HG03280 (cell line): ENCODE results near the gene FAM90A1.
"Not testable (repeated sequence)": the region's sequence is repeated elsewhere in the genome, so short reads cannot be mapped to it uniquely, and the experiment has no call there.

ENCODE experiments used
- ATAC-seq: cut with Tn5 transposase; IDR thresholded peaks from one replicate; pipeline ENCODE4 v1.9.1; 2021; ENCODE audit warnings: mild to moderate bottlenecking, moderate library complexity; ENCODE audit not compliant: unreplicated experiment

The FAM90A1 gene, protein sequence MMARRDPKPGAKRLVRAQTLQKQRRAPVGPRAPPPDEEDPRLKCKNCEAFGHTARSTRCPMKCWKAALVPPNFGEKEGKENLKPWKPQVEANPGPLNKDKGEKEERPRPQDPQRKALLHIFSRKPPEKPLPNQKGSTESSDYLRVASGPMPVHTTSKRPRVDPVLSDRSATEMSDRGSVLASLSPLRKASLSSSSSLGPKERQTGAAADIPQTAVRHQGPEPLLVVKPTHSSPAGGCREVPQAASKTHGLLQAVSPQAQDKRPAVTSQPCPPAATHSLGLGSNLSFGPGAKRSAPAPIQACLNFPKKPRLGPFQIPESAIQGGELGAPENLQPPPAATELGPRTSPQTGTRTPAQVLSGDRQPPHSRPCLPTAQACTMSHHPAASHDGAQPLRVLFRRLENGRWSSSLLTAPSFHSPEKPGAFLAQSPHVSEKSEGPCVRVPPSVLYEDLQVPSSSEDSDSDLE

DNA sequence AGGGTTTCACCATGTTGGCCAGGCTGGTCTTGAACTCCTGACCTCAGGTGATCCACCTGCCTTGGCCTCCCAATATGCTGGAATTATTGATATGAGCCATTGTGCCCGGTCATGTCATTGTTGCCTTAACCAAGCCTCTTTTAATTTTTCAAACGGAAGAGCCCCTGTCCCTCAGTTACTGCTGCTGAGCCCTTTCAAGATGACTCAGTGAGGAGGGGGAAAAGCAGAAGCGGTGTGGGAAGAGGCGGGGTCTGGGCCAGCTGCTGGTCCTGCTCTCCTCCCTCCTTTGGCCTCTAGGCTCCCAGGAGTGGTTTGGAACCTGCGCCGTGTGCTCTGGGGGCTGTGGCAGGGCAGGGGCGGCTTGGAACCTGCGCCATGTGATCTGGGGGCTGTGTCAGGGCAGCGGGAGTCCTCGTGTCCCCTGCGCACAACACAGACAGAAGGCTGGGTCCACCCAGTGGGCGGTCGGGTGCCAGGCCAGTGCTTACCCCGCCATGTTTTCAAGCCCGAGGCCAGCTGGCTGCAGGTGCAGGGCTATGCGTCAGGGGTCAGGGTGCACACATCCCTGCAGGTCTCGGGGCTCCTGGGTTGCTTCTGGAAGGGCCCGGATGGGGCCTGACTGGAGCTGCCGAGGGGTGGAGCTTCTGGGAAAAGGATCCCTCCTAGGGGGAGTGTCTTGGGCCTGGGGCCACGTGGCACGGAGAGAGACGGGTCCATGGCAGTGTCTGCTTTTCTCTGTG, at the start of gene FAM90A1:
TSS of gene FAM90A1 (minus strand) at position 627 of the 740 bp plus-strand sequence. CDS start 2,786 bp downstream, outside the sequence.
- not testable (repeated sequence) for ATAC-seq

DNA sequence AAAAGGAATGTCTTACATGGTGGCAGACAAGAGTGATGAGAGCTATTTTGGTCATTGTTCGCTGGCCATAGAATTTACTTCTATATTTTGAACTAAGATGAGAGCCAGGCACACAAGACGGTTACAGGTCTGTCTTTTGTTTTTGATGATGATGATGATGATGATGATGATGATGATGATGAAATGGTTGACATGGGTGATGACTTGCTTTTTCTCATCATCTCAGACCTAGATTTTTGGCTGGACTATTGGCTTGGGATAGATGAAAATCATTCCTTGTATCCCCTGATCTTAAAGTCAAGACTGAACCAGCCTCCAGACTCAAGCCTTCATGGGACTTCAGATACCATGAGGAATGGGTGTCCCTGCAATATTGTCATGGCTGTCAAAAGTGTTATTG, 49.0 kb upstream of the FAM90A1 start:
- not testable (repeated sequence) for ATAC-seq

DNA sequence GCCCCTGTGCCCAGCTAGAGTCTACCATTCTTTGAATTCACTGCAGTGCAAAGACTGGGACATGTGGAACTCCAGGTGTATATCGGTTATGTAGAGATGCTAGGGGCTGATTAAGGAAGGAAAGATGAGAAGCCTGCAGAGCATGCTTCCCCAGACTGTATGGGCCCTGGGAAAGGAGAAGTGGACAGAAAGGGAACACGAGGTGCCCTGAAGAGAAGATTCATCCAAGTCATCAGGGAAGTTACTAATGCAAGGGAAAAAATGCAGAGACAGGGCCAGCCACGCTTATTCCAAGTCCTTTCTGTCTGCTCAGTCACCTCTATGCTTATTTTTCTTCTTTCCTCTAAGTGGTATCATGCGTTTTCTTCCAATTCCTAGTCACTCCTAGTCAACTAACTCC, 39.3 kb upstream of the FAM90A1 start:
- ATAC-seq, result not testable (repeated sequence)

DNA sequence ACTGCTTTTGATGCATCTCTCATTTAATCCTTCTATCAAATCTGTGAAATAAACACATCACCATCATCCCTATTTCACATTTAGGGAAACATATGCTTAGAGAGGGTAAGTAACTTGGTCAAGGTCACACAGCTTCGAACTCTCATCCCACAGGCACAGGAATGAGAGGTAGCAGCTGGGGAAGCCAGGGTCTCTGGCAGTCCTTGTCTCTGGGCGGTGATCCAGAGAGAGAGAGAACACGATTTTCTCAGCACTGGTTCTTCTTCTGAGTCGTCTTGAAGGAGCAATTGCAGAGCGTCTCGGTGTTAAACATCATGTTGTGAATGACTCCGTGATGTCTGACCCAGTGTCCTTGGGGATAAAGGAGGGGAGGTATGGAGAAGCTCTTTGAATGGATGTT, 36.8 kb upstream of the FAM90A1 start:
- not testable (repeated sequence) for ATAC-seq

DNA sequence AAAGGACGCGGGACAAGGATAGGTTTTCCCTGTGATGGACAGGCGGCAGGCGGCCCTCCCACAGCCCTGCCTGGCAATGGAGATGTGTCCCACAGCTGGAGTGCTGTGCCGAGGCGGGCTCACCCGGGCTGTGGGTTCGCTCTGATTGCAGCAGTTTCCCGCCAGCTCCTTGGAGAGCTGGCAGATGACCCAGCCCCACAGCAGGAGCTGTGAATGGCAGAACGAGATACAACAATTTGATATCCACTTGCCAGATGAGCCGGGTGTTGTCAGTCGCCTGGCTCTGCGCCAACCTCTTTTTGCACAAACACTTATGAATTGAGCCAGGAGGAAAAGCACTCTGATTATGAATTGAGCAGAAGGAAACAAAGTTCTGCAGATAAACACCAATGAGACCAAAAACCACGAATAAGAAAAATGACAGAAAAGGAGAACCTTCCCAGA, 33.7 kb upstream of the FAM90A1 start:
- ATAC-seq, result not testable (repeated sequence)

DNA sequence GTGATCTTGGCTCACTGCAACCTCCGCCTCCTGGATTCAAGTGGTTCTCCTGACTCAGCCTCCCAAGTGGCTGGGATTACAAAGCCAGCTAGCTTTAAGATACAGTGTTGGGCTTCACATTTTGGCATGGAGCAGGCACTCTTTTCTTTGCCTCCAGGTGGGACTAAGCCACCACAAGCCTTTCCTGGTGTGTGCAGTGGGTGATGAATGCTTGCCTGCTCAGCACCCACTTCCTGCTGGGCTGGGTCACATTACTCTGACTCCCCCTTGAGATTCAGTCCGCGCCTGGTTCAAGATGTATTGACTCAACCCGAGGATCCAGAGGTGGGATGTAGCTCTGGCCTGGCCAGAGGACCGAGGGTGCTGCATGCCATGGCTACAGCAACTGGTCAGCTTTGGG, 28.9 kb upstream of the FAM90A1 start:
- not testable (repeated sequence) for ATAC-seq

DNA sequence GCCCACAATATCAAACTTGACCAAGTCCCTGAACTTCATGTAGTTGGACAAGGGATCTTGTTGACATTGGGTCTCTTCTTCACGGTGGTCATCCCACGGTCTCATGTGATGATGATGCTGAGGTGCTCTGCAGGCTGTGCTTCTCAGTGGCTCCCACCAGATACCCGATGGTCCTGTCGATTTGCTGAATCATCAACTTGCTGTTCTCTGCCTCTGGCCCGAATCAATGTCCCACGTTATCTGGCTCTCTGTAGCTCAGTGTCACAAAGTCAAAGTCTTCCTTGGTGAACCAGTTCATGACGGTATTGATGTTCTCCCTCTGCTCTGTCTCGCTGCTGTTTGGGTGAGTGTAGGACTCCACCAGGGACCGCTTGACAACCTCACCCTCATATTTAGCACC, 27.3 kb upstream of the FAM90A1 start:
- not testable (repeated sequence) for ATAC-seq

DNA sequence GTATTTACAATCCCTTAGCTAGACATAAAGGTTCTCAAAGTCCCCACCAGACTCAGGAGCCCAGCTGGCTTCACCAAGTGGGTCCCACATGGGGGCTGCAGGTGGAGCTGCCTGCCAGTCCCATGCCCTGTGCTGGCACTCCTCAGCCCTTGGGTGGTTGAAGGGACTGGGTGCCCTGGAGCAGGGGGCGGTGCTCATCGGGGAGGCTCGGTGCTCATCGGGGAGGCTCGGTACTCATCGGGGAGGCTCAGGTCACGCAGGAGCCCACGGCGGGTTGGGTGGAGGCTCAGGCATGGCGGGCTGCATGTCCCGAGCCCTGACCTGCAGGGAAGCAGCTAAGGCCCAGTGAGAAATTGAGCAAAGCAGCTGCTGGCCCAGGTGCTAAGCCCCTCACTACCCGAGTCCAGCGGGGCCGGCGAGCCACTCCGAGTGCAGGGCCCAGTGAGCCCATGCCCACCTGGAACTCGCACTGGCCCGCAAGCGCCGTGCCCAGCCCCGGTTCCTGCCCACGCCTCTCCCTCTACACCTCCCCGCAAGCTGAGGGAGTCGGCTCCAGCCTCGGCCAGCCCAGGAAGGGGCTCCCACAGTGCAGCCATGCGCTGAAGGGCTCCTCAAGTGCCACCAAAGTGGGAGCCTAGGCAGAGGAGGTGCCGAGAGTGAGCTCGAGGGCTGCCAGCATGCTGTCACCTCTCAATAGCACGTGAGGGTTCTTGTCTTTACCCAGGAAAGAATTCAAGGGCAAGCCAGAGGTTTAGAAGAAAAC, 24.8 kb upstream of the FAM90A1 start:
- ATAC-seq, result not testable (repeated sequence)

DNA sequence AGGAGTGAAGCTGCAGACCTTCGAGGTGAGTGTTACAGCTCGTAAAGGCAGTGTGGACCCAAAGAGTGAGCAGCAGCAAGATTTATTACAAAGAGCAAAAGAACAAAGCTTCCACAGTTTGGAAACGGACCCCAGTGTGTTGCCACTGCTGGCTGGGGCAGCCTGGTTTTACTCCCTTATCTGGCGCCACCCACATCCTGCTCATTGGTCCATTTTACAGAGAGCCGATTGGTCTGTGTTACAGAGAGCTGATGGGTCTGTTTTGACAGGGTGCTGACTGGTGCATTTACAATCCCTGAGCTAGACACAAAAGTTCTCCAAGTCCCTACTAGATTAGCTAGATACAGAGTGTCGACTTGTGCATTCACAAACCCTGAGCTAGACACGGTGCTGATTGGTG, 24.2 kb upstream of the FAM90A1 start:
- ATAC-seq, result not testable (repeated sequence)

DNA sequence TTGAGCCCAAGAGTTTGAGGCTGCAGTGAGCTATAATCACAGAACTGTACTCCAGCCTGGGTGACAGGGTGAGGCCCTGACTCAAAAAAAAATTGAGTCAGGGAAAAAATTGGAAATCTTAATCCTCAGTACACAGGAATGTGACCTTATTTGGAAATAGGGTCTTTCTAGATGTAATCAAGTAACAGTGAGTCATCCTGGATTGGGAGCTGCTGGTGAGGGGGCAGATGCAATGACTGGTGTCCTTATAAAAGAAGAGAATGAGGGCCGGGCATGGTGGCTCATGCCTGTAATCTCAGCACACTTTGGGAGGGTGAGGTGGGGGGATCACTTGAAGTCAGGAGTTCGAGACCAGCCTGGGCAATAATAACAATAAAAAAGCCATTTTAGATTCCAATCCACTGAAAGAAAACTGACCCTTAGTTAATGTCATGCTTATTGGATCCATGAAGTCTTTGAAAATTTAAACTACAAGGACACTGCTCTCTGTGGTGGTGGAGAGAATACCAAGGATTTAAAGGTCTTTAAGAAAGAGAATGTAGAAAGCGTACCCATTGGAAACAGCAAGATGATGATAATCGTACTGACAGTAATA, 19.6 kb upstream of the FAM90A1 start:
- not testable (repeated sequence) for ATAC-seq

DNA sequence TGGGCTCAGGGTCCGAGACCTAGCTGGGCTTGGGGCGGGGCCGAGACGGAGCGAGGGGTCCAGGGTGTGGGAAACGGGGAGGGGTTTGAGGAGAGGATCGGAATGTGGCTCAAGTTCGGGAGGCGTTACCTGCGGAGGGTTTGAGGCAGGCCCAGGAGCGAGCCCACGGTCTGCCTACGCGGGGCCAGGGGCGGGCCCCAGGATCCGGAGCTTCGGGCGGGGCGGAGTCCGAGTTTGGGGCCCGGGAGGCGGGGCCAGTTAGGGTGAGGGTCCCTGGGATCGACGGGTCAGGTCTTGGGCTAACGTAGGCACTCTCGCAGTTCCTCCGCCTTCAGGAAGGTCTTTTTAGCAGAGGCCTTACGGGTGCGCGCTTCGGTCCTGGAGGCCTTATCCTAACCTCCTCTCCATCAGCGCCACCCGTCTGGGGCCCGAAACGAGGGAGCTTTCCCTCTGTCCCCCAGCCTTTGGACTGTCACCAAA, 16.3 kb upstream of the FAM90A1 start:
- ATAC-seq, result not testable (repeated sequence)

DNA sequence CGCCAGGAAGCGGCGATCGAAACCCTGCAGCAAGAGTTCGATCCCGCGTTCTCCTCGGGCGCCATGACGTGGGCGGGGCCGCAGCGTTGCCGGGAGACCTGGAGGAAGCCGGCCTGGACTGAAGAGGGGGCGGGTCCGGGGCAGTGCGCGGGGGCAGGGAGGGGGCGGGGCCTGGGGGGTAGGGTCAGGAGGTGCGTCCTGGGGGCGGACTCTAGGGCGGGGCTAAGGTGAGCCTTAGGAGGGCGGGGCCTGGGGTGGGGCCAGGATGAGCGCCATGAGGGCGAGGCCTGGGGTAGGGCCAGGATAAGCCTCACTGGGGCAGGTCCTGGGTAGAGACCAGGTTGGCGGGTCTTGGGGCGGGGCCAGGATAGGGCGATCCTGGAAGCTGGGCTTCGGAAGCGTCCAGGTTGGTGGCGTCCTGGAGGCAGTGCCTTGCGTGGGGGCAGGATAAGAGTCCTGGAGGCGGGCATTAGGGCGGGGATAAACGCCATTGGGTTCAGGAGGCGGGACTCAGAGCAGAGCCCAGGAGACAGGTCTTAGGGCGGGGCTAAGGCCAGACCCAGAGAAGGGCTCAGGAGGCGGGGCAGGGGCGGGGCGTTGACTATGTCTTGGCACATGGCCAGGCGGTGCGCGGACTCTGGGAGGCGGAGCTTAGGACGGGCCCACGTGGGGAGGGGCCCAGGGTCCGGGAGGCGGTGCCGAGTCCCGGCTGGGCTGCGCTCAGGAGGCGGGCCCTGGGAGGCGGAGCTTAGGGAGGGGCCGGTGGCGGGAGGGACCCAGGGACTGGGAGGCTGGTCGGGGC, 15.7 kb upstream of the FAM90A1 start:
- peak; percentile 95 for ATAC-seq

DNA sequence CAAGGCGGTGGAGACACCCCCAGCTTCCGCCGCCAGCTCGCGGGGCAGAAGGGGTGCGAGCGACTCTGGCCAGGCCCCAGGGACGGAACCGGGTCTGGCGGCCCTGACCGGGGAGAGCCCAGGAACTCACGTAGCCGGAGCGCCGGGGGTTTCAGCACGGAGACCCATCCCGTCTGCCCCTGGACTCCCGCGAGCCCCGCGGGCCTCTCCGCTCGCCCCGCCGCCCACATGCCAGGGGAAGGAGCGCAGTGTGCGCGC, 15.1 kb upstream of the FAM90A1 start:
- not testable (repeated sequence) for ATAC-seq

DNA sequence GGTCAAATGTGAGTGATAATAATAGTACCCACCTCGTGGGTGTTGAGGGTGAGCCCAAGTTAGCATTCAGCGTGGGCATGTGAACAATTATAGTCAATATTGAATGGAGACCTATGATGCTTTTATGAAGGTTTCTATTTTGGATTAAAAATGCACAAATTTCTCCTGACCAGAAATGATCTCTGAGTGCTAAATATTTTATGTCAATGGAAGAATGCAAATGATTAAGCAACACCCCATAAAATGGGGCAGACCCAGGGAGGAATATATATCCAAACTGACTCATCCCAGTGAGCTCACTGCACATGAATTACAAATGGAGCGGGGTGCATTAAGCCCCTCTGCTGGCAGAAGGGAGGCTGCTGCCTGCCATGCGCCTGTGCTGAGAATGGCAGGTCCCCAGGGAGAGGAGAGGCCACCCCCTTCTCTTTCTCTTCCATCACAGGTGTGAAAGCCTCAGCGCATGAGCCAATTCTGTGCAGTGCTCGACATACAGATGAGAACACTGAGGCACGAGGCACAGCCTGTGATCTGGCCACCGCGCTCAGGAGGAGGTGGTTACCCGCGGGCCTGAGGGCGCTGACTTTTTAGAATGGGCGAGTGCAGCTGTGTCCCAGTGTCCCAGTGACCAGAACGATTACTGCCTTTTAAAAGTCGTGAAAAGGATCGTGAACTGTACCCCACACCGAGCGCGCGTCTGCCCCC, 14.7 kb upstream of the FAM90A1 start:
- ATAC-seq, result not testable (repeated sequence)

DNA sequence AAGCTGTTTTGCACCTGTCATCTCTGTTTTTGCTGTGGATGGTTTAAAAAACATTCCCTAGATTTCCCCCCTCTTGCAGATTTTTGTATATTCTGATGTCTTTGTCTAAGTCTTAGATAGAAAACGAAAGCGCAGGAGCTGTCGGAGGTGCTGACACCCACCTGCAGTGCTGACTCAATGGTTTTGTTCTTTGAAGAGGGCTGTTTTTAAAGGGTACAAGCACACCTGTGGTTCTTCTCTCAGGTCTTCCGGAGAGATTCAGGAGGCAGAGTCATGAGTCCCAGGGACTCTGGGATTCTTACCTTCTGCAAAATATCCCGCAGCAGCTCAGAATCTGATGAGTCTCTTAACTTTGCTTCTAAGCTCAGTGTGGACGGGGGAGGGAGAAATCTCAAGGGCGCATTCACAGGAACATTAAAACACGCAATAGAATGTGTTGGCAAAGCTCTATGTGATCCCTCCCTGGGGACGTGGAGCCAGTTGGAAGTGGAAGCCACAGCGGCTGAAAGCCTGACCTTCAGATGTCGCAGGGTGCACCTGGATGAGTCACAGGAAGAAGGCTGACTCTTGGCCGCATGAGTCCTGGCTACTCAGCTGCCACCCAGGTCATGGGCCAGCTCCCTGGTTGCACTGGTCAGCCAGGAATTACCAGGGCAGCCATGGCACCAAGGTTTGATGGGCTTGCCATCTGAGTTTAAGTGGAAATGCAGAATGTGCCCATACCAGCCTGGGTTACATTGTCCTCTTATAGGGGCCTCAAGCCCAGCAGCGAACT, 13.1 kb upstream of the FAM90A1 start:
- ATAC-seq, result not testable (repeated sequence)

DNA sequence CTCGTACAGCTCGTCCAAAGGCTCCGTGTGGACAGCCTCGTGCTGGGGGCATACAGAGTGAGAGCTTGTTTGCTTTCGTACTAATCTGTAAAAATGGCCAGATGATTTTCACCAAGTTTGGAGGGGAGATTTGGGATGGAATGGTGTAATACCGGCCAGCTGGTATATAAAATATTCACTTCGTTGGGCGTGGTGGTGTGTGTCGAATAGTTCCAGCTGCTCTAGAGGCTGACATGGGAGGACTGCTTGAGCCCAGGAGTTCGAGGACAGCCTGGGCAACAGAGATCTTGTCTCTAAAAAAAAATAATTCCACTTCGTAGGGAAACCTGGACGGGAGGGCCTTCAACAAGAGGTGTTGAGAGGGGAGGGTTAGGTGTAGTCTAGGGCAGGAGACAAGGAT, 9.6 kb upstream of the FAM90A1 start:
- not testable (repeated sequence) for ATAC-seq

DNA sequence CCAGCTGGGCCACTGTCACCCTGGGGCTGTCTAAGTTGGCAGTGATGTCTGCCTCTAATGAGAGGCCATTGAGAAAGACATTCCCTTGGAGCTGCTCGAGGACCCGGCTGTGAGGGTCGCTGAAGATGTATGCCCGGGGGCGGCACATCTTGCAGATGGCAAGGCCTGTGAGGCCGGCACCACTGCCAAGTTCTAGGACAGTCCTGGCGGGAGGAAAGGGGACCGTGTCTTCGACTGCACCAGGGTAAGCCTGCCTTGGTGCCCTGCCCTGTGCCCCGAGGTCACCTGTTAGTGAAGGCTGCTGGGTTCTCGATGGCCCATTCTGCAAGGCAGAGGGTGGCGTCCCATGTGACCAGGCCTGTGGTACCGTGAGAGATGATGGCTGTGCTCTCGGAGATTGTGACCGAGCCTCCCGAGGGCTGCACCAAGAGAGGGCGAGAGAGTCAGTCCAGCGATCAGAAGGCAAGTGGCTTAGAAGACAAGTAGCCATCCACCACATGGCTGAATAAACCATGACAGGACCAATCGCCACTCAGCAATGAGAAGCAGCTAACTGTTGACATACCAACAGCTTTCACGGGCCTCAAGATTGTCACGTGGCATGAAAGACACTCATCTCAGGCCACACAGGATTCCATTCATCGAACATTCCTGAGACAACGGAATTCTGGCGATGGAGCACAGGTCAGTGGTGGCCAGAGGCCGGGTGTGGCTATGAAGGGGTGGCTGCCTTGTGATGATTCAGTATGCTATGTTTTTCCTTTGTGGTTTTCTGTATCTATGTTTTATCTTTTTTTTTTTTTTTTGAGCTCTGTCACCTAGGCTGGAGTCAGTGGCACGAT, 8.1 kb upstream of the FAM90A1 start:
- not testable (repeated sequence) for ATAC-seq

DNA sequence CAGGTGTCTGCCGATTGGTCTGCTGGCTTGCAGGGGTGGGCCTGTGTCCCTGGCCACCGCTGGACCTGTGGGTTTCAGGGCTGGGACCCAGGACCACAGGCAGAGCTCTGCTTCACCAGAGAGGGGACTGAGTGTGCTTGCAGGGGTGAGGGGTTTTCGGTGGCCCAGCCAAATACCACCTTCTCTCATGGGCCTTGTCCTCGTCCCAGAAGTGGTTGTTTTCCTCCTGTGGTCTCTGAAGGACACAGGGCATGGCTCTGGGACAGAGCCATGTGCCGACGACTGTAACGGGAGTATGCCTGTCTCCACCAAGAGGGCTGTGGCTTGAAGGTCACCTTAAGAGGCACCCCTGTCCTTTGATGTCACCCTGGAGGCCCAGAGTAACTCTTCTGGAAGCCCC, 7.3 kb upstream of the FAM90A1 start:
- not testable (repeated sequence) for ATAC-seq
